SK-N-MC (cell line): ENCODE results near the gene CACNA2D1.

Experiments used
- EZH2 ChIP-seq: fragments of 200-600 bp; sonication (generic); IDR thresholded peaks from one replicate; pipeline ENCODE4 v1.6.1; 2017; ENCODE audit warnings: antibody characterized with exemption
- FOXP2 ChIP-seq: optimal IDR thresholded peaks from 2 replicates; pipeline ENCODE3; 2011; ENCODE audit warnings: mild to moderate bottlenecking, moderate library complexity; ENCODE audit not compliant: insufficient read depth; ENCODE audit errors: extremely low read length, control extremely low read depth
- POLR2AphosphoS5 ChIP-seq: IDR thresholded peaks from 2 replicates; pipeline ENCODE4 v1.6.1; 2012; ENCODE audit warnings: mild to moderate bottlenecking, low read depth, low read length, borderline replicate concordance

DNA sequence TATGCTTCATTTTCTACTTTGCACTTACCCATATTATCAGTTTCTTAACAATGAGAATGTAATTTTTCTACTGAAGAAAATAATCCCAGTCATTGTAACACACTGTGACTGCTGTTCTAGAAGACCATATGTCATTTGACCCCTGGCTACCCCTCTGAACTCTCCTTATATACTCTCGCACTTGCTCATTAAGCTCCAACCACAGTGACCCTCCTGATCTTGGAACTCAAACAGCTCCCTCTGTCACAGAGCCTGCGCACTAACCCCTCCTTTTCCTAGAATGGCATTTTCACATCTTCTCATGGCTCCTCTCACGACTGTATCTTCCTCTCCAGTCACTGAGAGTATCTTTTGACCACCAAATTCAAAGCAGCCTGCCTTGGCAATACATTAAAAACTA lies 169.7 kb downstream of the CACNA2D1 start:
- TF ChIP-seq POLR2AphosphoS5 = no peak
- TF ChIP-seq EZH2 = no peak
- TF ChIP-seq FOXP2 = no peak
